Neural cell (in vitro differentiated cells): ENCODE data around the gene MED20. TPM values are rescaled to one million over a fixed set of nuclear protein-coding genes. Genes with fewer than 3 reads are reported as not detected.

Source experiments
- H2AFZ ChIP-seq: fragments of 200-600, 300-800 bp; sonication (generic), shearing (Covaris generic); 2 replicates; pipeline ENCODE4 v1.6.0; 2014; ENCODE audit warnings: low read depth, mild to moderate bottlenecking, antibody characterized with exemption, low read length, moderate library complexity
- H3F3A ChIP-seq: fragments of 200-600 bp; shearing (Covaris generic); 2 replicates; pipeline ENCODE4 v1.6.1; 2016; ENCODE audit warnings: mild to moderate bottlenecking, moderate library complexity, mixed read lengths, antibody characterized with exemption, low read length; ENCODE audit not compliant: insufficient read depth, poor library complexity, severe bottlenecking
- H3K27ac ChIP-seq: fragments of 200-600, 300-800 bp; sonication (generic), shearing (Covaris generic); 2 replicates; pipeline ENCODE4 v1.5.1; 2014; ENCODE audit warnings: mild to moderate bottlenecking, low read length, moderate library complexity
- H3K27me3 ChIP-seq: fragments of 300-800, 200-600 bp; sonication (generic), shearing (Covaris generic); 2 replicates; pipeline ENCODE4 v1.6.0; 2014; ENCODE audit warnings: mild to moderate bottlenecking, low read depth, low read length, moderate library complexity; ENCODE audit not compliant: insufficient read depth
- H3K36me3 ChIP-seq: fragments of 300-800, 200-600 bp; sonication (generic), shearing (Covaris generic); 2 replicates; pipeline ENCODE4 v1.5.1; 2014; ENCODE audit warnings: mild to moderate bottlenecking, antibody characterized with exemption, low read length, moderate library complexity; ENCODE audit not compliant: insufficient read depth
- H3K4me2 ChIP-seq: fragments of 300-800, 200-600 bp; sonication (generic), shearing (Covaris generic); 2 replicates; pipeline ENCODE4 v1.6.0; 2014; ENCODE audit warnings: mild to moderate bottlenecking, low read length
- H3K4me3 ChIP-seq: fragments of 300-800, 200-600 bp; sonication (generic), shearing (Covaris generic); 2 replicates; pipeline ENCODE4 v1.5.1; 2014; ENCODE audit warnings: mild to moderate bottlenecking, low read length, moderate library complexity
- H3K79me2 ChIP-seq: fragments of 200-600 bp; shearing (Covaris generic); replicated peaks from 2 replicates; pipeline ENCODE4 v1.6.0; 2014; ENCODE audit warnings: mild to moderate bottlenecking, low read length, moderate library complexity; ENCODE audit not compliant: insufficient read depth
- H3K9ac ChIP-seq: fragments of 300-800, 200-600 bp; sonication (generic), shearing (Covaris generic); 2 replicates; pipeline ENCODE4 v1.6.1; 2016; ENCODE audit warnings: mild to moderate bottlenecking, low read length, mixed read lengths
- H3K9me2 ChIP-seq: fragments of 200-600 bp; shearing (Covaris generic); 2 replicates; pipeline ENCODE4 v1.6.1; 2016; ENCODE audit warnings: mild to moderate bottlenecking, low read length, mixed read lengths; ENCODE audit not compliant: insufficient read depth
- H3K9me3 ChIP-seq: fragments of 200-600, 300-800 bp; sonication (generic), shearing (Covaris generic); 2 replicates; pipeline ENCODE4 v1.6.1; 2016; ENCODE audit warnings: mild to moderate bottlenecking, mixed run types, low read length, moderate library complexity, mixed read lengths
- H4K20me1 ChIP-seq: fragments of 200-600 bp; shearing (Covaris generic); 2 replicates; pipeline ENCODE4 v1.6.1; 2016; ENCODE audit warnings: mild to moderate bottlenecking, mixed run types; ENCODE audit not compliant: insufficient read depth
- CTCF ChIP-seq: fragments of 450-650 bp; IDR thresholded peaks from 2 replicates; pipeline ENCODE4 v1.5.1; 2014; ENCODE audit warnings: antibody characterized with exemption, mild to moderate bottlenecking, moderate library complexity; ENCODE audit not compliant: poor library complexity, severe bottlenecking
- EP300 ChIP-seq: fragments of 450-650 bp; conservative IDR thresholded peaks from 2 replicates; pipeline ENCODE4 v1.6.1; 2014; ENCODE audit warnings: antibody characterized with exemption, mild to moderate bottlenecking, moderate library complexity; ENCODE audit not compliant: poor library complexity, severe bottlenecking
- EZH2 ChIP-seq: fragments of 200-600, 300-800 bp; shearing (Covaris generic), sonication (generic); IDR thresholded peaks from 2 replicates; pipeline ENCODE4 v1.6.1; 2014; ENCODE audit warnings: antibody characterized with exemption, low read length, borderline replicate concordance, mild to moderate bottlenecking; ENCODE audit not compliant: insufficient read depth, poor library complexity, severe bottlenecking
- MXI1 ChIP-seq: fragments of 450-650 bp; conservative IDR thresholded peaks from 2 replicates; pipeline ENCODE4 v1.6.1; 2014; ENCODE audit warnings: antibody characterized with exemption, mild to moderate bottlenecking; ENCODE audit not compliant: poor library complexity, severe bottlenecking
- POLR2AphosphoS5 ChIP-seq: IDR thresholded peaks from 2 replicates; pipeline ENCODE4 v1.6.1; 2012
- RAD21 ChIP-seq: fragments of 450-650 bp; conservative IDR thresholded peaks from 2 replicates; pipeline ENCODE4 v1.6.1; 2014; ENCODE audit warnings: antibody characterized with exemption, mild to moderate bottlenecking, moderate library complexity
- REST ChIP-seq: IDR thresholded peaks from 2 replicates; pipeline ENCODE4 v1.6.1; 2012; ENCODE audit warnings: borderline replicate concordance
- SMC3 ChIP-seq: fragments of 450-650 bp; conservative IDR thresholded peaks from 2 replicates; pipeline ENCODE4 v1.6.1; 2014; ENCODE audit warnings: antibody characterized with exemption, mild to moderate bottlenecking, moderate library complexity; ENCODE audit not compliant: poor library complexity
- TAF1 ChIP-seq: IDR thresholded peaks from 2 replicates; pipeline ENCODE4 v1.6.1; 2012; ENCODE audit warnings: low read depth
- polyA plus RNA-seq: library from polyadenylated mRNA; depleted of rRNA; stranded (reverse); fragments of >200 nt; gene quantifications from 2 replicates; pipeline ENCODE4 v1.2.3, GENCODE V29; 2014

The MED20 gene
- polyA plus RNA-seq, 1 donor from 2014 or later = 21.2 TPM

- TF ChIP-seq MXI1 (no peak), SMC3 (no peak)
Observed at GRCh38 chr6:41955412-41955811, 34.5 kb upstream of the MED20 start (continued).

- Histone ChIP-seq H3K36me3 (no peaks in the 10 kb centered on the region), H3K4me3 (no peak overlapping the region), H3K9me2 (no peaks in the 10 kb centered on the region), H3K79me2 (no peaks in the 10 kb centered on the region), H3K4me2 (no peak overlapping the region), H3F3A (no peaks in the 10 kb centered on the region), H4K20me1 (no peaks in the 10 kb centered on the region), H3K9ac (no peak overlapping the region), H2AFZ (no peak overlapping the region), H3K27ac (no peak overlapping the region), H3K27me3 (no peaks in the 10 kb centered on the region), H3K9me3 (no peaks in the 10 kb centered on the region)
- TF ChIP-seq REST (no peak), POLR2AphosphoS5 (no peak), SMC3 (no peak), TAF1 (no peak), MXI1 (no peak)
Observed at GRCh38 chr6:41954668-41955067, 33.7 kb upstream of the MED20 start.

GRCh38 chr6:41947581-41948220, 26.8 kb upstream of the MED20 start:
- Histone ChIP-seq H3K27me3 (no peaks in the 10 kb centered on the region), H3K9ac (no peak overlapping the region), H3K4me2 (no peak overlapping the region), H2AFZ (no peak overlapping the region), H3K36me3 (no peaks in the 10 kb centered on the region), H3F3A (no peaks in the 10 kb centered on the region), H4K20me1 (no peaks in the 10 kb centered on the region), H3K9me3 (no peaks in the 10 kb centered on the region), H3K79me2 (no peaks in the 10 kb centered on the region), H3K9me2 (no peaks in the 10 kb centered on the region), H3K4me3 (no peak overlapping the region), H3K27ac (no peak overlapping the region)
- no peak for TF ChIP-seq REST
- TF ChIP-seq EP300 = no peak
- TF ChIP-seq EZH2 = no peak
- no peak for TF ChIP-seq CTCF
- TF ChIP-seq SMC3 = no peak
- TF ChIP-seq POLR2AphosphoS5 = no peak
- TF ChIP-seq TAF1 = no peak
- no peak for TF ChIP-seq MXI1
- TF ChIP-seq RAD21 = no peak
